GM20000 (cell line): ENCODE results near the gene GDF2.

Source experiments
- DNase-seq: peaks from one replicate; pipeline ENCODE4 v3.0.0; 2012; ENCODE audit warnings: low spot score
- TF ChIP-seq, protein P1 (sequence below): IDR thresholded peaks from 2 replicates; pipeline ENCODE4 v1.5.1; 2012; ENCODE audit warnings: mild to moderate bottlenecking, control low read depth; ENCODE audit errors: extremely low read depth, missing control alignments

The GDF2 gene

DNA sequence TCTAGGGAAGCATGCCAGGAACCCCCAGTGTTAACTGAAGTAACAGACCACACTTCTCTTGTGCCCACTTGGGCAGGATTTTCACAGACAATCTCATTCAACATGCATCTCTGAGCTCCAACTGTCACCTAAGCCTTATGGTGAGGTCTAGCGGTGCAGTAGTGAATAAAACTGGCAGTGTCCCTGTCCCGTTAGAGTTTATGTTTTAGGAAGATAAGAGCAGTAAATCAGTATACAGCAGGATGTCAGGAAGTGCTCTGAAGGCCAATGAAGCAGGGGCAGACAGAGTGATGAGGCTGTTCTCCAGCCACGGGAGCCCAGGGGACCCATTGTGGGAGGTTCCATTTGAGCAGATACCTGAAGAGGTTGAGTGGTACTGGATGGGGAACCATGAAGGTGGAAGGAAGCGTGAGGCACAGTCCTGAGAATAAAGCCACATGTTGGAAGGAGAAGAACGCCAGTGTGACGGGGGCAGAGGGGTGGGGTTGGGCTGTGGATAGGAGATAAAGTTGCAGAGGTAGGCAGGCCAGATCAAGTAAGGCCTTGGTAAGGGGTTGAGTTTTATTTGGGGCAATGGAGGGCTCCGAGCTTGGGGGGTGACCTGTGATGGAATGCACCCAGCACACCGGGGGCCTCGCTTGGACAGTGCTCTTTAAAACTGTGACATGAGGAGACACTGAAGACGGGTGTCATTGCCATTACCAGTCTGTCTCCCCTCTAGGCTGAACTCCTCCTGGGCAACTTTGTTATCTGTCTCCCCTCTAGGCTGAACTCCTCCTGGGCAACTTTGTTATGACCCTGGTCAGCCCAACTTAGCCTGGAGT is 15.7 kb upstream of the GDF2 start:
- TF ChIP-seq, protein P1, sequence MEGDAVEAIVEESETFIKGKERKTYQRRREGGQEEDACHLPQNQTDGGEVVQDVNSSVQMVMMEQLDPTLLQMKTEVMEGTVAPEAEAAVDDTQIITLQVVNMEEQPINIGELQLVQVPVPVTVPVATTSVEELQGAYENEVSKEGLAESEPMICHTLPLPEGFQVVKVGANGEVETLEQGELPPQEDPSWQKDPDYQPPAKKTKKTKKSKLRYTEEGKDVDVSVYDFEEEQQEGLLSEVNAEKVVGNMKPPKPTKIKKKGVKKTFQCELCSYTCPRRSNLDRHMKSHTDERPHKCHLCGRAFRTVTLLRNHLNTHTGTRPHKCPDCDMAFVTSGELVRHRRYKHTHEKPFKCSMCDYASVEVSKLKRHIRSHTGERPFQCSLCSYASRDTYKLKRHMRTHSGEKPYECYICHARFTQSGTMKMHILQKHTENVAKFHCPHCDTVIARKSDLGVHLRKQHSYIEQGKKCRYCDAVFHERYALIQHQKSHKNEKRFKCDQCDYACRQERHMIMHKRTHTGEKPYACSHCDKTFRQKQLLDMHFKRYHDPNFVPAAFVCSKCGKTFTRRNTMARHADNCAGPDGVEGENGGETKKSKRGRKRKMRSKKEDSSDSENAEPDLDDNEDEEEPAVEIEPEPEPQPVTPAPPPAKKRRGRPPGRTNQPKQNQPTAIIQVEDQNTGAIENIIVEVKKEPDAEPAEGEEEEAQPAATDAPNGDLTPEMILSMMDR, result no peak
- no peak for DNase-seq

DNA sequence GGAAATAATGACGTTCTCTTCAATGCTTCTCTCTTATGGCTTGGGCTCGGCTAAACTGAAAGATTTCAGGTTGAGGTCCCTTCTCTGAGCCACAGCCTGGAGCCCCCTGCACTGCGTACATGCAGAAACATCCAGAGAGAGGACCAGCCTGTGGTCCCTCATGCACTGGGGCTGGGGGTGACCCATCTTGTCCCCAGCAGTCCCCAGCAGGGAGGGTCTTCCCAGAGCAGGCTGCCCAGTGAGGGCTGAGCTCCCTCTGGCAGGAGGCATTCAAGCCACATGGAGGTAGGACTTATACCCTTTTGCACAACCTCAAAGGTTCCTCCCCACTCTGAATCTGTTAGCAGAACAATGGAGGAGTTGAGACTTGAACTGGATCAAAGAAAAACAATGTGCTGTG is 14.9 kb upstream of the GDF2 start:
- DNase-seq, result no peak
- TF ChIP-seq, protein P1, result no peak

DNA sequence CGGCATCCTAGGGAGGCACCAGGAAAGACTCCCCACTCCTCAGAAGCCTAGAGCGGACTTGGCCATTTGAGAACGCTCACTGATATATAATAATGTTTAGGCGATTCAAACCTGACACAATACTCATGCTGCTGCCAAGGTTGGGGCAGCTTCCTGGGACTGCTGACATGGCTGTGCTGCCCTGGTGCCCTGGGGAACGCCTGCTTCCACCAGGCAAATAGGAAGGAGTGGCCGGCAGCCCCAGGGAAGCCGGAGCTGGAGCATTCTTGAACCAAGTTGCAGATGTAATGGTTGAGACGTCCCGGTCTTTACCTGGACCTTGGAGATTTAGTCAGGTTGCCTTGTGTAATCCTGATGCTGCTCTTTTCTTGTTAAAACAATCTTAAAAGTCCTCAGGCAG is 13.5 kb upstream of the GDF2 start:
- TF ChIP-seq, protein P1, result no peak
- DNase-seq, result no peak

DNA sequence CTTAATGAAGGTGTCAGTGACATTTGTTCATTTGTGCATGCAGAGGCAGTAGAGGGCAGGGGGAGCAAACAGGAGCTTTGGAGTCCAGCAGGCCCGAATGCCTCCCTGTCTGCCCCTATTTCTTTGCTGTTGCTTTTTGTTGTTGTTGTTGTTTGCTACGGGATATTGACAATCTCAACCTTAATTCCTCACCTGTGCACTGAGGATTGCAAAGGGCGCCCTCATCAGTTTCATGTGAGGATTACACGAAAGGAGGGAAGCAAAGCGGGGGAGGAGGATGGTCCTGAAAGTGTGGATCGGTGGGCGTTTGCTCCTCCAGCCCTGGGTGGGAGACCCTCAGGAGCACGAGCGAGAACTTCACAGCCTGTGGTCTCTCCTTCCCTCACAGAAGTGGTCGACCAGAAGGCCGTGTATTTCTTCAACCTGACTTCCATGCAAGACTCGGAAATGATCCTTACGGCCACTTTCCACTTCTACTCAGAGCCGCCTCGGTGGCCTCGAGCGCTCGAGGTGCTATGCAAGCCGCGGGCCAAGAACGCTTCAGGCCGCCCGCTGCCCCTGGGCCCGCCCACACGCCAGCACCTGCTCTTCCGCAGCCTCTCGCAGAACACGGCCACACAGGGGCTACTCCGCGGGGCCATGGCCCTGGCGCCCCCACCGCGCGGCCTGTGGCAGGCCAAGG is 12.7 kb upstream of the GDF2 start:
- TF ChIP-seq, protein P1, result no peak
- DNase-seq, result no peak

DNA sequence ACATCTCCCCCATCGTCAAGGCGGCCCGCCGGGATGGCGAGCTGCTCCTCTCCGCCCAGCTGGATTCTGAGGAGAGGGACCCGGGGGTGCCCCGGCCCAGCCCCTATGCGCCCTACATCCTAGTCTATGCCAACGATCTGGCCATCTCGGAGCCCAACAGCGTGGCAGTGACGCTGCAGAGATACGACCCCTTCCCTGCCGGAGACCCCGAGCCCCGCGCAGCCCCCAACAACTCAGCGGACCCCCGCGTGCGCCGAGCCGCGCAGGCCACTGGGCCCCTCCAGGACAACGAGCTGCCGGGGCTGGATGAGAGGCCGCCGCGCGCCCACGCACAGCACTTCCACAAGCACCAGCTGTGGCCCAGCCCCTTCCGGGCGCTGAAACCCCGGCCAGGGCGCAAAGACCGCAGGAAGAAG is 12.2 kb upstream of the GDF2 start:
- no peak for DNase-seq
- TF ChIP-seq, protein P1, result no peak

DNA sequence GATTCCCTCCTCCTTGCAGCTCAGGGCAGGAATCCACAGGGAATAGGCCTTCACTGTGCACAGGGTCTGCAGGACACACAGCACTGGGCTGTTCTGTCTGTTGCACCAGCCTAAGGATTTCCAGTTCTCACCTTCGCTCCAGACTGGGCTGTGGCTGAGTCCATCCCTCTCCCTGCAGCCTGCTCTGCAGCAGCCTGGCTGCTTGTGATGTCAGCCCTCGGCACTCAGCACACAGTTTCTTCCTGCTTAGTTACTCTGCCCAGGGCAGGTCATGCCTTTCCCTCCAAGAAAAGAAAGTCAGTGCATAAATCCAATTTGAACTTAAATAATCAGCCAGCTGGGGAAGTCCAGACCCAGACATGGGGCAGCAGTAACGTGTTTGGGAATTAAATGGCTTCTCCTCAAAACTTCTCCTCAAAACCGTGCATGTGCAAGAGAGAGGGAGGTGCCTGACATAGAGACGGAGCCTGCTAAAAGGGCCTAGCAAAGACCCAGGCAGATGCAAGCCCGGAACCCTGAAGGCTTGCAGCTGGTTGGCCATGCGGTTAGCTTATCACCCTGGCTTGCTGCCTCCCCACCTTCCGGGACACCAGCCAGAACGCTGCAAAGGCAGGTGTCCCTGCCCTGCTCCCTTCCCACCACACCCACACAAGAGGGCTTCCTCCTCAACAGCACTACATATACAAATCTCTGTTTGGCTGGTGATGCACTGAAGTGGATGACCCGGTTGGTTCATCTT is 10.9 kb upstream of the GDF2 start:
- TF ChIP-seq, protein P1, result no peak
- DNase-seq, result no peak
